ENCODE results near the gene PER3.

DNA sequence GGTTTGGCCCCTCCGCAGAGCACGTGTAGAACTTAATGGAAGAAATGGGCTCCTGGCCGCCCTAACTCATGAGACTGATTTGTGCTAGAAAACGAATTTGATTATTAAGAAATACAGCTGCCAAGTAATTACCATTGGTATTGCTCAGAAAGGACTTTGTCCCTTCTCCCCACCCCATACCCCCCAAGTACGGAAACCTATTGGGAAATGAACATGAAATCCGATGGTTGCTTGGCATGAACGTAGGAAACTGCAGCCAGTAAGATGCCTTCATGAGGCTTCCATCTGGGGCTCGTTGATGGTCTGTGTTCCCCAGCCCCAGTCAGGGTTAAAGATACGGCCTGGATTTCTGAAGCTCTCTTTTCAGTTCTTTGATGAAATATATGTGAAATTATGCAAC lies 21.4 kb downstream of the PER3 start:
- TF ChIP-seq JUND (IDR thresholded peaks at IDR 0.05) (no peak), CTCF (IDR thresholded peaks at IDR 0.05; ENCODE audit: low read depth, low read length, missing input control) (no peak), RAD21 (IDR thresholded peaks at IDR 0.05) (no peak), FOXA1 (IDR thresholded peaks at IDR 0.05) (no peak)
- TF ChIP-seq, protein P1, sequence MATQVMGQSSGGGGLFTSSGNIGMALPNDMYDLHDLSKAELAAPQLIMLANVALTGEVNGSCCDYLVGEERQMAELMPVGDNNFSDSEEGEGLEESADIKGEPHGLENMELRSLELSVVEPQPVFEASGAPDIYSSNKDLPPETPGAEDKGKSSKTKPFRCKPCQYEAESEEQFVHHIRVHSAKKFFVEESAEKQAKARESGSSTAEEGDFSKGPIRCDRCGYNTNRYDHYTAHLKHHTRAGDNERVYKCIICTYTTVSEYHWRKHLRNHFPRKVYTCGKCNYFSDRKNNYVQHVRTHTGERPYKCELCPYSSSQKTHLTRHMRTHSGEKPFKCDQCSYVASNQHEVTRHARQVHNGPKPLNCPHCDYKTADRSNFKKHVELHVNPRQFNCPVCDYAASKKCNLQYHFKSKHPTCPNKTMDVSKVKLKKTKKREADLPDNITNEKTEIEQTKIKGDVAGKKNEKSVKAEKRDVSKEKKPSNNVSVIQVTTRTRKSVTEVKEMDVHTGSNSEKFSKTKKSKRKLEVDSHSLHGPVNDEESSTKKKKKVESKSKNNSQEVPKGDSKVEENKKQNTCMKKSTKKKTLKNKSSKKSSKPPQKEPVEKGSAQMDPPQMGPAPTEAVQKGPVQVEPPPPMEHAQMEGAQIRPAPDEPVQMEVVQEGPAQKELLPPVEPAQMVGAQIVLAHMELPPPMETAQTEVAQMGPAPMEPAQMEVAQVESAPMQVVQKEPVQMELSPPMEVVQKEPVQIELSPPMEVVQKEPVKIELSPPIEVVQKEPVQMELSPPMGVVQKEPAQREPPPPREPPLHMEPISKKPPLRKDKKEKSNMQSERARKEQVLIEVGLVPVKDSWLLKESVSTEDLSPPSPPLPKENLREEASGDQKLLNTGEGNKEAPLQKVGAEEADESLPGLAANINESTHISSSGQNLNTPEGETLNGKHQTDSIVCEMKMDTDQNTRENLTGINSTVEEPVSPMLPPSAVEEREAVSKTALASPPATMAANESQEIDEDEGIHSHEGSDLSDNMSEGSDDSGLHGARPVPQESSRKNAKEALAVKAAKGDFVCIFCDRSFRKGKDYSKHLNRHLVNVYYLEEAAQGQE (IDR thresholded peaks at IDR 0.05): no peak
